Hepatic stellate cell (primary cell): ENCODE results near the gene TMEM109.

Experiments
- DNase-seq: peaks from one replicate; pipeline ENCODE4 v3.0.0; 2011; ENCODE audit warnings: low spot score

TMEM109 gene

DNA sequence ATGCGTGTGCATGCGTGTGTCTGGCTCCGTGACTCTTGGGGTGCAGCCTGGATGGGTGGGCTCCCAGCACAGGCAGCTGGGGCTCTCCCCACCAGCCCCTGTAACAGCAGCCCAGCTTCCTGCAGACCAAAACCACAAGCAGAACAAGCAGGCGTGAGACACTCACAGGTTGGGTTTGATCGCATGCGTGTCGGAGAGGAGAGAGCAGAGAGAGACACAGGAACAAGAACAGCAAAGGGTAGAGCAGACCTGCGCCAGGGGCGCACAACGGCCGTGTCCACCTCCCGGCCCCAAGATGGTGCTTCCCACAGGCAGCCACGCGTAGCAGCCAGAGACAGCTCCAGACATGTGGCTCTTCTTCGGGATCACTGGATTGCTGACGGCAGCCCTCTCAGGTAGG, 57.6 kb downstream of the TMEM109 start, which contains the start of gene CD6:
CD6 (plus strand) TSS at position 161 of the 400 bp plus-strand sequence; CDS start at position 347, 186 bp downstream.
- DNase-seq: no peak

GRCh38 chr11:60972182-60973030, 58.4 kb downstream of the TMEM109 start:
- DNase-seq: no peak
